K562 (cell line): ENCODE results near the gene HNRNPM. TPM values are rescaled to one million over a fixed set of nuclear protein-coding genes. Genes with fewer than 3 reads are reported as not detected.

Source experiments
- ARID2 ChIP-seq: fragments of 450-650 bp; IDR thresholded peaks from 2 replicates; pipeline ENCODE4 v1.6.1; 2017; ENCODE audit warnings: antibody characterized with exemption, mild to moderate bottlenecking
- CBFA2T2 ChIP-seq: fragments of 450-650 bp; conservative IDR thresholded peaks from 2 replicates; pipeline ENCODE4 v1.6.1; 2017; ENCODE audit warnings: mild to moderate bottlenecking
- CREB1 ChIP-seq, 2 experiments: sonication (generic) in 1 of 2; formaldehyde crosslinking in 1 of 2; IDR thresholded peaks; 2 replicates each; pipeline versions ENCODE4 v1.6.1 to v1.8.0; 2012 to 2022; ENCODE audit warnings: inconsistent platforms in 1 of 2, mild to moderate bottlenecking in 1 of 2, missing genetic modification reagents in 1 of 2, moderate library complexity in 1 of 2
- ETV1 ChIP-seq: fragments of 450-650 bp; conservative IDR thresholded peaks from 2 replicates; pipeline ENCODE4 v1.6.1; 2016; ENCODE audit warnings: missing genetic modification characterization, control low read depth, low read depth, missing compliant biosample characterization
- GATA2 ChIP-seq: sonication (generic); formaldehyde crosslinking; IDR thresholded peaks from 2 replicates; pipeline ENCODE4 v1.4.0; 2020; ENCODE audit warnings: mild to moderate bottlenecking, missing genetic modification reagents
- HDAC8 ChIP-seq: fragments of 450-650 bp; IDR thresholded peaks from 2 replicates; pipeline ENCODE4 v1.6.1; 2016; ENCODE audit warnings: mild to moderate bottlenecking, missing genetic modification characterization, moderate library complexity, missing compliant biosample characterization
- HIVEP1 ChIP-seq: fragments of 250-450 bp; sonication (Bioruptor Pico); IDR thresholded peaks from 2 replicates; pipeline ENCODE4 v1.4.0; 2020; ENCODE audit warnings: mild to moderate bottlenecking
- HMG20B ChIP-seq: fragments of 250-450 bp; sonication (Bioruptor Pico); IDR thresholded peaks from 2 replicates; pipeline ENCODE4 v1.5.0; 2021; ENCODE audit warnings: mild to moderate bottlenecking
- KAT7 ChIP-seq: sonication (generic); formaldehyde crosslinking; IDR thresholded peaks from 2 replicates; pipeline ENCODE4 v1.8.0; 2022; ENCODE audit warnings: missing genetic modification reagents, mild to moderate bottlenecking, borderline replicate concordance
- MAFK ChIP-seq: IDR thresholded peaks from 2 replicates; pipeline ENCODE4 v1.6.1; 2011; ENCODE audit warnings: low read length, improper control_type of control experiment
- POLR2AphosphoS2 ChIP-seq: IDR thresholded peaks from 2 replicates; pipeline ENCODE4 v1.6.1; 2012; ENCODE audit warnings: low read length, improper control_type of control experiment
- RBFOX2 ChIP-seq: fragments of 200-400 bp; formaldehyde crosslinking; IDR thresholded peaks from 2 replicates; pipeline ENCODE4 v1.6.1; 2017; ENCODE audit warnings: low read depth, mild to moderate bottlenecking, low read length, moderate library complexity
- ZNF79 ChIP-seq: fragments of 250-450 bp; sonication (Bioruptor Pico); IDR thresholded peaks from 2 replicates; pipeline ENCODE4 v1.4.0; 2020; ENCODE audit warnings: low read depth, mild to moderate bottlenecking, moderate library complexity
- polyA plus RNA-seq, 8 experiments: library from polyadenylated mRNA; depleted of rRNA in 4 of 8; stranded (reverse) in 5 of 8; unstranded in 3 of 8; fragments of >200 nt; fragmentation: Nextera tagmentation in 2 of 8; fragmentation: Illumina TruSeq in 1 of 8; extraction: Ambion mirVana in 2 of 8; extraction: Trizol in 1 of 8; gene quantifications; 2 replicates each; pipeline versions ENCODE4 v1.2.1 to v1.2.3, GENCODE V29; 2011 to 2014; ENCODE audit warnings: inconsistent platforms in 1 of 8, missing spikeins in 1 of 8
- total RNA-seq, 7 experiments: library from RNA; depleted of rRNA in 6 of 7; stranded (reverse); fragments of >200 nt in 6 of 7; fragmentation: Illumina TruSeq in 2 of 7; extraction: Trizol in 2 of 7; gene quantifications; 2 replicates each; pipeline versions ENCODE4 v1.2.1 to v1.2.3, GENCODE V29; 2011 to 2021; ENCODE audit warnings: low replicate concordance in 1 of 7
- TF ChIP-seq, protein P1 (sequence below), 2 experiments: IDR thresholded peaks; 2 replicates each; pipeline ENCODE4 v1.6.1; 2011; ENCODE audit warnings: borderline replicate concordance in 1 of 2, control low read depth in 1 of 2, low read depth in 1 of 2, low read length in 1 of 2, mild to moderate bottlenecking in 1 of 2, mixed read lengths in 1 of 2, moderate library complexity in 1 of 2; ENCODE audit not compliant: insufficient read depth in 1 of 2, insufficient read length in 1 of 2, poor library complexity in 1 of 2, severe bottlenecking in 1 of 2; ENCODE audit errors: extremely low read depth in 1 of 2
- TF ChIP-seq, protein P2 (sequence below), 2 experiments: fragments of 450-650 bp; IDR thresholded peaks; 2 replicates each; pipeline ENCODE4 v1.6.1; 2018; ENCODE audit warnings: mild to moderate bottlenecking in 2 of 2, low read depth in 1 of 2; ENCODE audit not compliant: partially characterized antibody in 2 of 2
- TF ChIP-seq, protein P3 (sequence below): fragments of 450-650 bp; IDR thresholded peaks from 2 replicates; pipeline ENCODE4 v1.6.1; 2016; ENCODE audit warnings: low read depth, mild to moderate bottlenecking, moderate library complexity
- TF ChIP-seq, protein P4 (sequence below): sonication (generic); formaldehyde crosslinking; IDR thresholded peaks from 2 replicates; pipeline ENCODE4 v1.8.1; 2023; ENCODE audit warnings: mild to moderate bottlenecking, missing genetic modification reagents
- TF ChIP-seq, protein P5 (sequence below): fragments of 450-650 bp; IDR thresholded peaks from 2 replicates; pipeline ENCODE4 v1.6.1; 2016; ENCODE audit warnings: missing biosample characterization, missing genetic modification characterization

Gene HNRNPM
- total and polyA plus RNA-seq, 9 of the 15 experiments (the other 6 are each of a cell fraction or from before 2014, with no cell fraction given) = 11.1 to 340 (median 195) TPM

DNA sequence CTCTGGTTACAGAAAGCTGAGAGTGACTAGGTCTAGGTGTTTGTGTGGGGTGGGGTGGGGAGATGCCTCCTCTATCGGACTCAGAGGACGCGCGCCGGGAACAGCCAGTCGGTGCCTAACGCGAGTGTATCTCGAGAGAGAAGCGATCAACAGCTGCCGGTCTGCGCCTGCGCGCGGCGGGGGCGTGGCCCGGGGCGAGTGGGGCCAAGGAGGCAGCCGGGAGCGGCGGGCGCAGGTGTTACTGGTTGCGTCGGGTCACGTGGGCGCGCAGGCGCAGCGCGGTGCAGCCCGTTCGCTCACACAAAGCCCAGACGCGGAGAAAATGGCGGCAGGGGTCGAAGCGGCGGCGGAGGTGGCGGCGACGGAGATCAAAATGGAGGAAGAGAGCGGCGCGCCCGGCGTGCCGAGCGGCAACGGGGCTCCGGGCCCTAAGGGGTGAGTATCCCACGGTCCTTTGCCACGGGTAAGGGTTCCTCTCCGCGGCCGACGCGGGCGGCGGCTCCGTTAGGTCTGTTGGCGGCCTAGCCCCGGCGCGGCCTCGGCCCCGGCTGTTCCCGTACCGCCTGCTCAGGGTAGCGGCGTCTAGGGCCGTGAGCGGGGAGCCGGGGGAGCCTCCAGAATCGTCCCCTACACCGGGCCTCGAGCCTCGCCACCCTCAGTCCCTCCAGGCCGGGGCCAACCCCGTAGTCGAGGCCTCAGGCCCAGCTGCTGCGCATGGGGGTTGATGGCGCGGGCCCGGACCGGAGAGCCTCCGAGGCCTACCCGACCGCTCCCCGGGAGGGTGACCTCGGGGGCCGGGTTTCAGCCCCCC lies at the start of gene HNRNPM (continued):
- TF ChIP-seq, protein P1, sequence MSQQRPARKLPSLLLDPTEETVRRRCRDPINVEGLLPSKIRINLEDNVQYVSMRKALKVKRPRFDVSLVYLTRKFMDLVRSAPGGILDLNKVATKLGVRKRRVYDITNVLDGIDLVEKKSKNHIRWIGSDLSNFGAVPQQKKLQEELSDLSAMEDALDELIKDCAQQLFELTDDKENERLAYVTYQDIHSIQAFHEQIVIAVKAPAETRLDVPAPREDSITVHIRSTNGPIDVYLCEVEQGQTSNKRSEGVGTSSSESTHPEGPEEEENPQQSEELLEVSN (IDR thresholded peaks at IDR 0.05; ENCODE audit: borderline replicate concordance in 1 of 2, extremely low read depth in 1 of 2, insufficient read depth in 1 of 2, insufficient read length in 1 of 2, low read depth in 1 of 2, low read length in 1 of 2, poor library complexity in 1 of 2, severe bottlenecking in 1 of 2) = peak; percentile 61 to 76
- TF ChIP-seq, protein P2, sequence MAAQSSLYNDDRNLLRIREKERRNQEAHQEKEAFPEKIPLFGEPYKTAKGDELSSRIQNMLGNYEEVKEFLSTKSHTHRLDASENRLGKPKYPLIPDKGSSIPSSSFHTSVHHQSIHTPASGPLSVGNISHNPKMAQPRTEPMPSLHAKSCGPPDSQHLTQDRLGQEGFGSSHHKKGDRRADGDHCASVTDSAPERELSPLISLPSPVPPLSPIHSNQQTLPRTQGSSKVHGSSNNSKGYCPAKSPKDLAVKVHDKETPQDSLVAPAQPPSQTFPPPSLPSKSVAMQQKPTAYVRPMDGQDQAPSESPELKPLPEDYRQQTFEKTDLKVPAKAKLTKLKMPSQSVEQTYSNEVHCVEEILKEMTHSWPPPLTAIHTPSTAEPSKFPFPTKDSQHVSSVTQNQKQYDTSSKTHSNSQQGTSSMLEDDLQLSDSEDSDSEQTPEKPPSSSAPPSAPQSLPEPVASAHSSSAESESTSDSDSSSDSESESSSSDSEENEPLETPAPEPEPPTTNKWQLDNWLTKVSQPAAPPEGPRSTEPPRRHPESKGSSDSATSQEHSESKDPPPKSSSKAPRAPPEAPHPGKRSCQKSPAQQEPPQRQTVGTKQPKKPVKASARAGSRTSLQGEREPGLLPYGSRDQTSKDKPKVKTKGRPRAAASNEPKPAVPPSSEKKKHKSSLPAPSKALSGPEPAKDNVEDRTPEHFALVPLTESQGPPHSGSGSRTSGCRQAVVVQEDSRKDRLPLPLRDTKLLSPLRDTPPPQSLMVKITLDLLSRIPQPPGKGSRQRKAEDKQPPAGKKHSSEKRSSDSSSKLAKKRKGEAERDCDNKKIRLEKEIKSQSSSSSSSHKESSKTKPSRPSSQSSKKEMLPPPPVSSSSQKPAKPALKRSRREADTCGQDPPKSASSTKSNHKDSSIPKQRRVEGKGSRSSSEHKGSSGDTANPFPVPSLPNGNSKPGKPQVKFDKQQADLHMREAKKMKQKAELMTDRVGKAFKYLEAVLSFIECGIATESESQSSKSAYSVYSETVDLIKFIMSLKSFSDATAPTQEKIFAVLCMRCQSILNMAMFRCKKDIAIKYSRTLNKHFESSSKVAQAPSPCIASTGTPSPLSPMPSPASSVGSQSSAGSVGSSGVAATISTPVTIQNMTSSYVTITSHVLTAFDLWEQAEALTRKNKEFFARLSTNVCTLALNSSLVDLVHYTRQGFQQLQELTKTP (IDR thresholded peaks at IDR 0.05; ENCODE audit: low read depth in 1 of 2, partially characterized antibody in 2 of 2) = no peak
- TF ChIP-seq, protein P3, sequence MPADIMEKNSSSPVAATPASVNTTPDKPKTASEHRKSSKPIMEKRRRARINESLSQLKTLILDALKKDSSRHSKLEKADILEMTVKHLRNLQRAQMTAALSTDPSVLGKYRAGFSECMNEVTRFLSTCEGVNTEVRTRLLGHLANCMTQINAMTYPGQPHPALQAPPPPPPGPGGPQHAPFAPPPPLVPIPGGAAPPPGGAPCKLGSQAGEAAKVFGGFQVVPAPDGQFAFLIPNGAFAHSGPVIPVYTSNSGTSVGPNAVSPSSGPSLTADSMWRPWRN = 0 out of 2 replicates have a peak, but pooled peaks have one; percentile 23
- TF ChIP-seq ZNF79 (no peak), HMG20B (CRISPR knock-in tag) (no peak), MAFK (no peak), KAT7 (CRISPR knock-in tag) (peak; percentile 98), POLR2AphosphoS2 (no peak), HDAC8 (no peak), ETV1 (no peak), CREB1 (IDR thresholded peaks at IDR 0.05) (no peak; the same call in 1 of the 2 replicates), CREB1 (CRISPR knock-in tag; IDR thresholded peaks at IDR 0.05) (peak; percentile 57), HIVEP1 (CRISPR knock-in tag) (peak; percentile 29; the same call in 1 of the 2 replicates), CBFA2T2 (peak; percentile 73), GATA2 (CRISPR knock-in tag) (no peak), ARID2 (no peak), RBFOX2 (peak; percentile 98)
- TF ChIP-seq, protein P4, sequence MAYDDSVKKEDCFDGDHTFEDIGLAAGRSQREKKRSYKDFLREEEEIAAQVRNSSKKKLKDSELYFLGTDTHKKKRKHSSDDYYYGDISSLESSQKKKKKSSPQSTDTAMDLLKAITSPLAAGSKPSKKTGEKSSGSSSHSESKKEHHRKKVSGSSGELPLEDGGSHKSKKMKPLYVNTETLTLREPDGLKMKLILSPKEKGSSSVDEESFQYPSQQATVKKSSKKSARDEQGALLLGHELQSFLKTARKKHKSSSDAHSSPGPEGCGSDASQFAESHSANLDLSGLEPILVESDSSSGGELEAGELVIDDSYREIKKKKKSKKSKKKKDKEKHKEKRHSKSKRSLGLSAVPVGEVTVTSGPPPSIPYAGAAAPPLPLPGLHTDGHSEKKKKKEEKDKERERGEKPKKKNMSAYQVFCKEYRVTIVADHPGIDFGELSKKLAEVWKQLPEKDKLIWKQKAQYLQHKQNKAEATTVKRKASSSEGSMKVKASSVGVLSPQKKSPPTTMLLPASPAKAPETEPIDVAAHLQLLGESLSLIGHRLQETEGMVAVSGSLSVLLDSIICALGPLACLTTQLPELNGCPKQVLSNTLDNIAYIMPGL (CRISPR knock-in tag) = no peak
- TF ChIP-seq, protein P5, sequence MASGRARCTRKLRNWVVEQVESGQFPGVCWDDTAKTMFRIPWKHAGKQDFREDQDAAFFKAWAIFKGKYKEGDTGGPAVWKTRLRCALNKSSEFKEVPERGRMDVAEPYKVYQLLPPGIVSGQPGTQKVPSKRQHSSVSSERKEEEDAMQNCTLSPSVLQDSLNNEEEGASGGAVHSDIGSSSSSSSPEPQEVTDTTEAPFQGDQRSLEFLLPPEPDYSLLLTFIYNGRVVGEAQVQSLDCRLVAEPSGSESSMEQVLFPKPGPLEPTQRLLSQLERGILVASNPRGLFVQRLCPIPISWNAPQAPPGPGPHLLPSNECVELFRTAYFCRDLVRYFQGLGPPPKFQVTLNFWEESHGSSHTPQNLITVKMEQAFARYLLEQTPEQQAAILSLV (tag) = no peak
